GM21526 (cell line): ENCODE measurements around the gene C17orf113.
A peak's percentile ranks its signal among the peaks of the same experiment; 100 is the strongest.
"Not testable (repeated sequence)": the region's sequence is repeated elsewhere in the genome, so short reads cannot be mapped to it uniquely, and the experiment has no call there.

Experiments
- ATAC-seq: cut with Tn5 transposase; IDR thresholded peaks from one replicate; pipeline ENCODE4 v1.9.1; 2021; ENCODE audit warnings: moderate library complexity; ENCODE audit not compliant: unreplicated experiment, low FRiP score

C17orf113 gene

DNA sequence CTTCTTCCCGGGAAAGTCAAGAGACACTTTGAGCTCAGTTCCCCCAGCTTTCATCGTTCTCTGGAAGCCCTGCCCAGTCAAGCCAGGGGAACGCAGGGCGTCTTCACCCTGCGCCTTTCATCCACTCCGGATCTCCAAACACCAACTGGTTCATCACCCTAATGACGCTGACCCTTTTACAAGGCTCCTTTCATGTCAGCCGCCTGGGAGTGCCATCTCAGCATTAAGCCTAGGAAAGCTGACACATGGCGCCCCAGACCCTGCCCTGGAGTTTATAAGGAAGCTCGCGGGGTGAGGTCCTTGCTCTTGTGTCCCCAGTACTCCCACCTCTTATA lies 32.6 kb downstream of the C17orf113 start:
- ATAC-seq: peak; percentile 14

GRCh38 chr17:42016941-42017865 lies 33.2 kb downstream of the C17orf113 start, which contains the start of gene DNAJC7:
TSS of gene DNAJC7 (minus strand) at chr17:42017439. CDS start at chr17:42017416, 23 bp downstream.
- ATAC-seq: peak; percentile 70

- ATAC-seq: no peak
Observed at GRCh38 chr17:42016411-42016831, 34.0 kb downstream of the C17orf113 start.

- ATAC-seq: not testable (repeated sequence)
Observed at GRCh38 chr17:42013740-42014139, 36.7 kb downstream of the C17orf113 start.

DNA sequence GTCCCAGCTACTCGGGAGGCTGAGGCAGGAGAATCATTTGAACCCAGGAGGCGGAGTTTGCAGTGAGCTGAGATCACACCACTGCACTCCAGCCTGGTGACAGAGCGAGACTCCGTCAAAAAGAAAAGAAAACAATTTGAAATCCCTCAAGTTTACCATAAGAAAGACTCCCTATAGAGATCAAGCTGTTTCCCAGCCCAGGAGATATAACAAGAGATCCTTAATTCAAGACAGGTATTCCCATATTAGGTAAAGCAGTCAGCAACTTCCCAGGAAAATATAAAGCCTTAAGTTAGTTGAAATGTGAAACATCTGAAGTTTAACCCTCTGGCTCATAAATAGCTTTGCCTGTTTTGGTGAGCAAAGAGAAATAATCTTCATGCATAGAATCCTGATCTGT lies 38.0 kb downstream of the C17orf113 start:
- ATAC-seq: not testable (repeated sequence)

DNA sequence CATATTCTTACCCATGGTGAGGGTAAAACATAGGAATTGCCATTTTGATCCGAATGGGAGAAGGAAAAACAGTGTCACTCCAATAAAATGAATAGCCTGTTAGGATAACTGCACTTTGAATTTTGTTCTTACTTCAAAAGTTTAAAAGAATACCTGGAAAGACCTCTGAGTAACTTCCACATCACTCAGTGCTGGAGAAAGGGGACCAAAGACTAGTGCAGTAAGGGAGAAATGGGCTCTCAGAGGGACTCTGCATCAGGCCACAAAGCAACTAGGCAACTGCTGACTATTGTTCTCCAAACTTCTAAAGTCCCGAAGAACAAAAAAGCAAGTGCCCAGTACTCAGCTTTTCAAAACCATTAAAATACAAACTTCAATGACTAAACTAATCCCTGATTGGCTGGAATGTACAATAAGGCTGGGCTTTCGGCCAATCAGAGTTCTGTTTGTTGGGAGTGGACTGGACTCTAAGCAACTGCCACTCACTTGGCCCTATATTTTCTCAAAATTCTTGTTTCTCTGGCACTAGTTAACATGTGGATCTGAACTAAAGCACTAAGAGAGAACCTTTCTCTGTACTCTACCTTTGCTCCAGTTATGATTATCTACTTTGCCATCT lies 39.4 kb downstream of the C17orf113 start:
- no peak for ATAC-seq

DNA sequence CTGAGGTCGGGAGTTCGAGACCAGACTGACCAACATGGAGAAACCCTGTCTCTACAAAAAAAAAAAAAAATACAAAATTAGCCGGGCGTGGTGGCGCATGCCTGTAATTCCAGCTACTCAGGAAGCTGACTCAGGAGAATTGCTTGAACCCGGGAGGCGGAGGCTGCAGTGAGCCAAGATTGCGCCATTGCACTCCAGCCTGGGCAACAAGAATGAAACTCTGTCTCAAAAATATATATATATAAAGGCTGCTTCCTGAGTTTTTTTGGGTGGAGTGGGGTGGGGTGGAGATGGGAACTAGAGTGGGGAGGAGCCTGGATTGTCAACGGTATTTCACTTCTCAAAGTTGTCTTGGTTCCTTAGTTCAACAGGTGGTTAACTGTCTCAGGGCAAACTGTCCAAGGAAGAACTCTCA lies 40.1 kb downstream of the C17orf113 start:
- ATAC-seq: not testable (repeated sequence)

DNA sequence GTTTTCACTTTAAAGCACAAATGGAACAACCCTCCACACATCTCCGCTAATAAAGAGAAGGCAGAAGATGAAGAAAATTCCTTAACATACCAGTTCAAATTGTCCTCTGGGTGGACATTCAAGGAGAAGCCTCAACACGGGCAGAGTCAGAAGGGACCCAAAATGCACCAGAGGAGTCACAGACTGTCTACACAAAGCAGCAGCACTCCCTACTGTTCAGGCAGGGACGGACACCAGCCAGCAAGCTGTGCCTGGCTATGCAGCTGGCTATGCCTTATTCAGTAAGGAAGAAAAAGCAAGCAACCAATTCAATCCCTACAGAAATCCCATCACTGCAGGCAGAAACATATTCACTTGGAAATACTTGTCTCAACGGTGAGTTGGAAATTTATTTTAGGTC lies 41.2 kb downstream of the C17orf113 start:
- no peak for ATAC-seq

- ATAC-seq: no peak
Observed at GRCh38 chr17:42005166-42005565, 45.2 kb downstream of the C17orf113 start.

DNA sequence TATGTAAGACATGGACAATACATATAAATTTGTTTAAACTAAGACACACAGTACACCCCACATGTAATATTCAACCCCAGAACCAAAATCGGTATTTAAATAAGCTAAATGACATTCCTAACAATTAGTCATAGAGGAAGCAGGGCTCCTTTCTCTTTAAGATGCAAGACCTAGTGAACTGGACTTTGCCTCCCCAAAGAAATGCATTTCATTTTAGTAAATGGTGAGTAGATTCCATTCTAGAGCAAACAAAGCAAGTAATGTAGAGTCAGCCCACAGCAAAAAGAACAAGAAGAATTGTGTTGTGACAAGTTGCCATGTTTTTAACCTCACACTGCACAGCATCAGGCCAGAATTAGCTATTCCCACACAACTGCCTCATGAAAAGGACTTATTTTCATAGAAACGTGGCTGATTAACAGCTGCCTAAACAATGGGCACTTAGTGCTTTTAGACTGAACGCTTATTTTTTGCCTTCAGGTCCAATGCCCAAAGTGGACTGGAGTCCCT lies 47.6 kb downstream of the C17orf113 start:
- ATAC-seq: no peak

GRCh38 chr17:42002175-42002791 lies 48.1 kb downstream of the C17orf113 start:
- no peak for ATAC-seq

DNA sequence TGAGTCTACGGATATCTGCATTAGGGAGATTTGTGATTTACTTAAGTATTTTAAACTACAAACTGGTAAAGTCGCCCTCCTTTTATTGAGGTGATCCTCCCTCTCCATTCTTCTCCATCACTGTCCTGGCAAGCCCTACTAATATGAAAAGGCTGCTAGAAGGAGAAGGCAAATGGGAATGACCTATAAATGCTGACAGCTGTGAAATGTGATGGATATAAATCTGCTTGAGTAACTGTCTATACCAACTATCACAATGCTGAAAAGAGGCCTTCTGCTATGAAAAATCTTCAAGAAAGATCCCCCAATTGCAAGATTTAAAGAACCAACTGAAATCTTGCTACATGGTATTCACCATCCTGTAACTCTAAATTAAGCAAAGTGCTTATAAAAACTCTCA lies 48.7 kb downstream of the C17orf113 start:
- no peak for ATAC-seq

- no peak for ATAC-seq
Observed at GRCh38 chr17:42000413-42001133, 49.8 kb downstream of the C17orf113 start.

- no peak for ATAC-seq
Observed at GRCh38 chr17:41998497-41998896, 51.9 kb downstream of the C17orf113 start.

DNA sequence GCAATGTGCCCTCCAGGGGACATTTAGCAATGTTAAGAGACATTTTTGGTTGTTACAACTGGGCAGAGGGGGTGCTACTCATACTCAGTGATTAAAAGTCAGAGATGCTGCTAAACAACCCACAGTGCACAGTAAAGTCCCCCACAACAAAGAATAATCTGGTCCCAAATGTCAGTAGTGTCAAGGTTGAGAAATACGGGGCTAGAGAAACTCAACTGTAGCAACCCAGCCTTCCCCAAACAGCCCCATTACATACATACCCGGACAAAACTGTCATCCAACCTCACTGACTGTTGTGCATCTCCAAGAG lies 53.6 kb downstream of the C17orf113 start:
- ATAC-seq: peak; percentile 19

- no peak for ATAC-seq
Observed at GRCh38 chr17:41992576-41992975, 57.8 kb downstream of the C17orf113 start.

DNA sequence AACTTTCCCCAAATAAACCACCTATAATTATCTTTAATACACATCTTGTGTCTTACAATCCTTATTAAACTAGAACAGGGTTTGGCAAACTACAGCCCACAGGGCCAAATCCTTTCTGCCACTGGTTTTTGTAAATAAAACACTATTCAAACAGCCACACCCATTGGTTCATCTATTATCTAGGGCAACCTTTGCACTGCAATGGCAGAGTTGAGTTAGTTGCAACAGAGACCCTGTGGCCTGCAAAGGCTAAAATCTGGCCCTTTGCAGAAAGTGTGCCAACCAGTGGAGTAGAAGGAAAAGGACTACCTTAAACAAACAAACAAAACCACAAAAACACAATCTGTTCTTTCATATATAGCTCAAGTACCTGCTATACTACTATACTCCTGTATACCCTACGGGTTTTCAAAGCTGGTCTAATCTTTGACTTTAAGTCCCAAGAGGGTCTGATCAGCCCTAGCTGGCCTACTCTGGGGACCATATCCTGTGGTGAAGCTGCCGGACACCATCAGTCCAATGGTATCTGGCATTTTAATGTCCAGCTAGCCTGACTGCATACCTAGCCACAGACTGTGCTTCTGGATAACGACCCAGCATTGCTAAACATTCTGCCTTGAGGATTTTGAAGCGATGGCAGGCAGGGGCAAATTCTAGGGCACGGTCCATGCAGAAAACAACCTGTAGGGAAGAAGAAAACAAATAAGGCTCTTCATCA lies 60.5 kb downstream of the C17orf113 start:
- ATAC-seq: no peak

DNA sequence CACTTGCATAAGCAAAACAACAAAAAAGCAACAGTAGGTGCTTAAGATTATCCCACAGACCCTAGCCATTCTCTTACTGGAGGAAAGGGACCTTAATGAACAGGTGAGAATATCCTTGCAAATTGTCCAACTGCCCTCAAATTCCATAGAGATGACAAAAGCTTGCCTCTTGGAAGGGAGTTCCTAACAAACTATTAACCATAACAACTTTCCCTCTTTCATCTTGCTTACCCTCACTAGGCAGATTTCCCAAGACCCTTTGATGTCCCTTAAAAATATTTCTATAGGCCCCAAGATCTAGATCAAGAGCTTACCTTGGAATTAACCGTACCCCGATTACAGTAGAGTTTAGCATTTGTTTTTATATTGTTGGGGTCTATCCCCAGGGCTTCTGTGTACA lies 62.0 kb downstream of the C17orf113 start:
- no peak for ATAC-seq
